ENCODE data around the gene COG2. TPM values are rescaled to one million over a fixed set of nuclear protein-coding genes. Genes with fewer than 3 reads are reported as not detected.

COG2 gene
- total and polyA plus RNA-seq, 2 of the 13 experiments (the other 11 are each of a cell fraction or from before 2014, with no cell fraction given): 16.8 to 36.3 TPM

DNA sequence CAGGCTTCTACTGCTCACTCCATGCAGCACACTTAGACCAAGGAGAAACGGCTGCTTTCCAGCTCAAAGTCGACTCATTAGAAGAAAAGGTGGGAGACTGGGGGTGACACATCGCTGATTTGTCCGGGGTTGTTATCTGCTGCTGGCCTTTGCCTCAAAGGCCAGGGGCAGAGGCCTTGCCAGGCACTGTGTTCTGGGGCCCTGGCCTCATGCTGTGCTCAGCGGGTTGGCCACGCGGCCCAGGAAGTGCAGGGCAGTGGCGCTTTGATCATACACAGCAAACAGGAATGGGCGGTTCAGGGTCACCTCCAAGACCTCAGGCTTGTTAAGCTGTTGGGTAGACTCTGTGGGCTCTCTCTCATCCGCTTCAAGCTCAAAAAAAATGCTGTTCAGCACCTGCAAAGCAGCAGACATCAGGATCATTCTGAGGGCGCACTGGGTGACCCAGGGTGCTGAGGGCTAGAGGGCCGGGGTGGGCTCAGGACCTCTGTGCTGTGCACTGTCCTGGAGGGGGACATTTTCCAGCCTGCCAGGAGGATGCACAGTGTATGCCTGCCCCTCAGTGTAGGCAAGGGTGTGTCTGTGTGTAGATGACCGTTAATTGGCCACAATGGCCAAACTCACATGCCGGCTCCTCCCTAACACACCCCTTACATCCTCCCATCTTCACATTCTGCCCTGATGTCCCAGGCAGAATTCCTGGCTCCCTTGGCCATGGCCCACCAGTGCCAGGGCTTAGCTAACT lies 60.8 kb downstream of the COG2 start (continued):
- TF ChIP-seq, protein P1, sequence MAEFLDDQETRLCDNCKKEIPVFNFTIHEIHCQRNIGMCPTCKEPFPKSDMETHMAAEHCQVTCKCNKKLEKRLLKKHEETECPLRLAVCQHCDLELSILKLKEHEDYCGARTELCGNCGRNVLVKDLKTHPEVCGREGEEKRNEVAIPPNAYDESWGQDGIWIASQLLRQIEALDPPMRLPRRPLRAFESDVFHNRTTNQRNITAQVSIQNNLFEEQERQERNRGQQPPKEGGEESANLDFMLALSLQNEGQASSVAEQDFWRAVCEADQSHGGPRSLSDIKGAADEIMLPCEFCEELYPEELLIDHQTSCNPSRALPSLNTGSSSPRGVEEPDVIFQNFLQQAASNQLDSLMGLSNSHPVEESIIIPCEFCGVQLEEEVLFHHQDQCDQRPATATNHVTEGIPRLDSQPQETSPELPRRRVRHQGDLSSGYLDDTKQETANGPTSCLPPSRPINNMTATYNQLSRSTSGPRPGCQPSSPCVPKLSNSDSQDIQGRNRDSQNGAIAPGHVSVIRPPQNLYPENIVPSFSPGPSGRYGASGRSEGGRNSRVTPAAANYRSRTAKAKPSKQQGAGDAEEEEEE (CRISPR knock-in tag; IDR thresholded peaks at IDR 0.05; ENCODE audit: borderline replicate concordance): peak; percentile 94; the same call in 1 of the 2 replicates
- TF ChIP-seq ZZZ3 (CRISPR knock-in tag; IDR thresholded peaks at IDR 0.05; ENCODE audit: borderline replicate concordance) (peak; percentile 81; the same call in 1 of the 2 replicates), POLR2AphosphoS2 (IDR thresholded peaks at IDR 0.05; ENCODE audit: low read depth, low read length) (peak; percentile 15; the same call in 1 of the 2 replicates), CREB1 (IDR thresholded peaks at IDR 0.05) (no peak), CREB1 (CRISPR knock-in tag; IDR thresholded peaks at IDR 0.05) (0 out of 2 replicates have a peak, but pooled peaks have one; percentile 30), HMGA1 (CRISPR knock-in tag; conservative IDR thresholded peaks at IDR 0.05) (no peak), SOX13 (IDR thresholded peaks at IDR 0.05) (peak; percentile 45; the same call in 1 of the 2 replicates), SOX13 (CRISPR knock-in tag; conservative IDR thresholded peaks at IDR 0.05 in 1 of 2, IDR thresholded peaks at IDR 0.05 in 1 of 2) (peak in 1 of 2 experiments; percentile 92; a peak in 2 of 4 replicates), HDAC6 (IDR thresholded peaks at IDR 0.05; ENCODE audit: low read depth, low read length) (no peak), ZNF251 (CRISPR knock-in tag; IDR thresholded peaks at IDR 0.05) (peak; percentile 64; the same call in 1 of the 2 replicates), PTBP1 (IDR thresholded peaks at IDR 0.05; ENCODE audit: low read depth, low read length, poor library complexity, severe bottlenecking) (peak; percentile 94), KLF9 (CRISPR knock-in tag; IDR thresholded peaks at IDR 0.05; ENCODE audit: low read depth) (no peak), PRMT3 (CRISPR knock-in tag; IDR thresholded peaks at IDR 0.05; ENCODE audit: borderline replicate concordance, low read depth) (peak; percentile 71; the same call in 1 of the 2 replicates), MXD4 (CRISPR knock-in tag; IDR thresholded peaks at IDR 0.05) (no peak; the same call in 1 of the 2 replicates)
- TF ChIP-seq, protein P2, sequence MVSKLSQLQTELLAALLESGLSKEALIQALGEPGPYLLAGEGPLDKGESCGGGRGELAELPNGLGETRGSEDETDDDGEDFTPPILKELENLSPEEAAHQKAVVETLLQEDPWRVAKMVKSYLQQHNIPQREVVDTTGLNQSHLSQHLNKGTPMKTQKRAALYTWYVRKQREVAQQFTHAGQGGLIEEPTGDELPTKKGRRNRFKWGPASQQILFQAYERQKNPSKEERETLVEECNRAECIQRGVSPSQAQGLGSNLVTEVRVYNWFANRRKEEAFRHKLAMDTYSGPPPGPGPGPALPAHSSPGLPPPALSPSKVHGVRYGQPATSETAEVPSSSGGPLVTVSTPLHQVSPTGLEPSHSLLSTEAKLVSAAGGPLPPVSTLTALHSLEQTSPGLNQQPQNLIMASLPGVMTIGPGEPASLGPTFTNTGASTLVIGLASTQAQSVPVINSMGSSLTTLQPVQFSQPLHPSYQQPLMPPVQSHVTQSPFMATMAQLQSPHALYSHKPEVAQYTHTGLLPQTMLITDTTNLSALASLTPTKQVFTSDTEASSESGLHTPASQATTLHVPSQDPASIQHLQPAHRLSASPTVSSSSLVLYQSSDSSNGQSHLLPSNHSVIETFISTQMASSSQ (IDR thresholded peaks at IDR 0.05; ENCODE audit: low read depth): peak; percentile 76
- TF ChIP-seq, protein P2 (CRISPR knock-in tag; IDR thresholded peaks at IDR 0.05; ENCODE audit: borderline replicate concordance): peak; percentile 95
- TF ChIP-seq, protein P3, sequence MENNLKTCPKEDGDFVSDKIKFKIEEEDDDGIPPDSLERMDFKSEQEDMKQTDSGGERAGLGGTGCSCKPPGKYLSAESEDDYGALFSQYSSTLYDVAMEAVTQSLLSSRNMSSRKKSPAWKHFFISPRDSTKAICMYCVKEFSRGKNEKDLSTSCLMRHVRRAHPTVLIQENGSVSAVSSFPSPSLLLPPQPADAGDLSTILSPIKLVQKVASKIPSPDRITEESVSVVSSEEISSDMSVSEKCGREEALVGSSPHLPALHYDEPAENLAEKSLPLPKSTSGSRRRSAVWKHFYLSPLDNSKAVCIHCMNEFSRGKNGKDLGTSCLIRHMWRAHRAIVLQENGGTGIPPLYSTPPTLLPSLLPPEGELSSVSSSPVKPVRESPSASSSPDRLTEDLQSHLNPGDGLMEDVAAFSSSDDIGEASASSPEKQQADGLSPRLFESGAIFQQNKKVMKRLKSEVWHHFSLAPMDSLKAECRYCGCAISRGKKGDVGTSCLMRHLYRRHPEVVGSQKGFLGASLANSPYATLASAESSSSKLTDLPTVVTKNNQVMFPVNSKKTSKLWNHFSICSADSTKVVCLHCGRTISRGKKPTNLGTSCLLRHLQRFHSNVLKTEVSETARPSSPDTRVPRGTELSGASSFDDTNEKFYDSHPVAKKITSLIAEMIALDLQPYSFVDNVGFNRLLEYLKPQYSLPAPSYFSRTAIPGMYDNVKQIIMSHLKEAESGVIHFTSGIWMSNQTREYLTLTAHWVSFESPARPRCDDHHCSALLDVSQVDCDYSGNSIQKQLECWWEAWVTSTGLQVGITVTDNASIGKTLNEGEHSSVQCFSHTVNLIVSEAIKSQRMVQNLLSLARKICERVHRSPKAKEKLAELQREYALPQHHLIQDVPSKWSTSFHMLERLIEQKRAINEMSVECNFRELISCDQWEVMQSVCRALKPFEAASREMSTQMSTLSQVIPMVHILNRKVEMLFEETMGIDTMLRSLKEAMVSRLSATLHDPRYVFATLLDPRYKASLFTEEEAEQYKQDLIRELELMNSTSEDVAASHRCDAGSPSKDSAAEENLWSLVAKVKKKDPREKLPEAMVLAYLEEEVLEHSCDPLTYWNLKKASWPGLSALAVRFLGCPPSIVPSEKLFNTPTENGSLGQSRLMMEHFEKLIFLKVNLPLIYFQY (CRISPR knock-in tag; IDR thresholded peaks at IDR 0.05; ENCODE audit: borderline replicate concordance): peak; percentile 97
- TF ChIP-seq, protein P4, sequence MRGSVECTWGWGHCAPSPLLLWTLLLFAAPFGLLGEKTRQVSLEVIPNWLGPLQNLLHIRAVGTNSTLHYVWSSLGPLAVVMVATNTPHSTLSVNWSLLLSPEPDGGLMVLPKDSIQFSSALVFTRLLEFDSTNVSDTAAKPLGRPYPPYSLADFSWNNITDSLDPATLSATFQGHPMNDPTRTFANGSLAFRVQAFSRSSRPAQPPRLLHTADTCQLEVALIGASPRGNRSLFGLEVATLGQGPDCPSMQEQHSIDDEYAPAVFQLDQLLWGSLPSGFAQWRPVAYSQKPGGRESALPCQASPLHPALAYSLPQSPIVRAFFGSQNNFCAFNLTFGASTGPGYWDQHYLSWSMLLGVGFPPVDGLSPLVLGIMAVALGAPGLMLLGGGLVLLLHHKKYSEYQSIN (CRISPR knock-in tag; IDR thresholded peaks at IDR 0.05; ENCODE audit: borderline replicate concordance): peak; percentile 43; the same call in 1 of the 2 replicates
